Activated CD4-positive, alpha-beta T cell treated with anti-CD3 and anti-CD28 coated beads for 36 hours (primary cell): ENCODE data around the gene C5AR1. TPM values are rescaled to one million over a fixed set of nuclear protein-coding genes. Genes with fewer than 3 reads are reported as not detected.

ENCODE experiments used
- ATAC-seq: fragments of 200-7000 bp; cut with Tn5 transposase; one replicate; pipeline ENCODE4 v1.10.0; 2021; ENCODE audit warnings: mild to moderate bottlenecking, moderate library complexity
- CTCF ChIA-PET: fragments of 350-600 bp; sonication (Branson Sonifier 250); formaldehyde crosslinking; loops from one replicate; lab custom pipeline; 2021; ENCODE audit warnings: antibody characterized with exemption; lab: Charles Lee
- POLR2A ChIA-PET: fragments of 350-600 bp; sonication (Branson Sonifier 250); formaldehyde crosslinking; loops from one replicate; lab custom pipeline; 2021; ENCODE audit warnings: antibody characterized with exemption, inconsistent platforms; lab: Charles Lee
- DNase-seq: peaks from one replicate; pipeline ENCODE4 v3.0.0-alpha.2; 2020
- H3K27ac Mint-ChIP-seq: one replicate; pipeline ENCODE4 v1.8.0; 2021; ENCODE audit warnings: mixed read lengths
- H3K27me3 Mint-ChIP-seq: one replicate; pipeline ENCODE4 v1.8.0; 2021; ENCODE audit warnings: mixed read lengths
- H3K36me3 Mint-ChIP-seq: one replicate; pipeline ENCODE4 v1.8.0; 2021; ENCODE audit warnings: low read depth, mixed read lengths
- H3K4me1 Mint-ChIP-seq: one replicate; pipeline ENCODE4 v1.8.0; 2021; ENCODE audit warnings: mixed read lengths
- H3K4me3 Mint-ChIP-seq: one replicate; pipeline ENCODE4 v1.8.0; 2021; ENCODE audit warnings: mild to moderate bottlenecking, moderate library complexity, mixed read lengths
- H3K9me3 Mint-ChIP-seq: one replicate; pipeline ENCODE4 v1.8.0; 2021; ENCODE audit warnings: low read depth, mixed read lengths
- intact Hi-C, 2 experiments: fragments of 100-400 bp; cut with DNase I in 1 of 2; cut with micrococcal nuclease in 1 of 2; formaldehyde crosslinking; loops; one replicate each; pipeline versions ENCODE4 v1.14.2 to v1.15.1; 2022 to 2024; cut with DNase I, micrococcal nuclease
- total RNA-seq, 2 experiments: library from RNA; stranded (reverse); gene quantifications; one replicate each; pipeline ENCODE4 v1.2.3, GENCODE V29; 2021

The C5AR1 gene
- total RNA-seq, 2 experiments from 2014 or later = 0.41 to 0.79 TPM

GRCh38 chr19:47371261-47371660 lies 61.6 kb downstream of the C5AR1 start:
- DNase-seq = no peak
- Mint-ChIP-seq H3K36me3 (peaks cover 26% of the 10 kb centered on the region), H3K27me3 (no peaks in the 10 kb centered on the region), H3K4me3 (no peak overlapping the region), H3K4me1 (no peaks in the 10 kb centered on the region), H3K9me3 (no peaks in the 10 kb centered on the region), H3K27ac (no peak overlapping the region)
- POLR2A ChIA-PET = no interaction called here
- CTCF ChIA-PET = interaction anchor here (1.1 kb wide), 1 partner anchor 23 kb away, joined by 3 read pairs; no protein-coding TSS in a partner anchor
- ATAC-seq = no peak
- intact Hi-C loops = no loop called here

Other genes with a start within 250 kb of the C5AR1 start
- 100 to 1,000 TPM in 1 of 2 experiments, 10 to 100 TPM in 1; 88.6 to 128 TPM for gene ZC3H4, start 196.1 kb upstream of the C5AR1 start, total RNA-seq
- 100 to 1,000 TPM; 143 to 156 TPM for gene SAE1, start 179.0 kb upstream of the C5AR1 start, total RNA-seq
- 10 to 100 TPM in 1 of 2 experiments, 1 to 10 TPM in 1; 8.1 to 12.0 TPM for gene BBC3, start 78.7 kb upstream of the C5AR1 start, total RNA-seq
- 10 to 100 TPM; 22.4 to 30.6 TPM for gene CCDC9, start 53.3 kb upstream of the C5AR1 start, total RNA-seq
- gene INAFM1, start 35.0 kb upstream of the C5AR1 start, total RNA-seq = 10 to 100 TPM; 11.7 to 13.2 TPM
- not detected for gene C5AR2, start 22.3 kb downstream of the C5AR1 start, total RNA-seq
- gene DHX34, start 39.5 kb downstream of the C5AR1 start, total RNA-seq = 10 to 100 TPM; 15.4 to 17.9 TPM
- under 1 TPM in 1 of 2 experiments, not detected in 1; 0.28 TPM for gene MEIS3, start 109.7 kb downstream of the C5AR1 start, total RNA-seq
- gene SLC8A2, start 162.0 kb downstream of the C5AR1 start, total RNA-seq = under 1 TPM; 0.11 to 0.23 TPM
- 10 to 100 TPM in 1 of 2 experiments, 1 to 10 TPM in 1; 9.7 to 10.5 TPM for gene KPTN, start 174.4 kb downstream of the C5AR1 start, total RNA-seq
- 10 to 100 TPM; 54.2 to 68.8 TPM for gene NAPA, start 205.2 kb downstream of the C5AR1 start, total RNA-seq